Glutamatergic neuron (in vitro differentiated cells): ENCODE data around the gene FOXR1. TPM values are rescaled to one million over a fixed set of nuclear protein-coding genes. Genes with fewer than 3 reads are reported as not detected.
"Not testable (repeated sequence)": the region's sequence is repeated elsewhere in the genome, so short reads cannot be mapped to it uniquely, and the experiment has no call there.

Experiments
- DNase-seq: peaks from one replicate; pipeline ENCODE4 v3.0.0; 2022
- H3K27ac Mint-ChIP-seq: one replicate; pipeline ENCODE4 v1.8.0; 2020; ENCODE audit warnings: mild to moderate bottlenecking, mixed read lengths, inconsistent platforms; ENCODE audit not compliant: unreplicated experiment
- H3K27me3 Mint-ChIP-seq: one replicate; pipeline ENCODE4 v1.8.0; 2020; ENCODE audit warnings: mild to moderate bottlenecking, moderate library complexity, mixed read lengths, inconsistent platforms; ENCODE audit not compliant: unreplicated experiment
- H3K36me3 Mint-ChIP-seq: one replicate; pipeline ENCODE4 v1.8.0; 2020; ENCODE audit warnings: mild to moderate bottlenecking, mixed read lengths, inconsistent platforms; ENCODE audit not compliant: unreplicated experiment
- H3K4me1 Mint-ChIP-seq: one replicate; pipeline ENCODE4 v1.8.0; 2020; ENCODE audit warnings: mild to moderate bottlenecking, low read depth, mixed read lengths, inconsistent platforms; ENCODE audit not compliant: unreplicated experiment
- H3K4me3 Mint-ChIP-seq: one replicate; pipeline ENCODE4 v1.8.0; 2020; ENCODE audit warnings: mild to moderate bottlenecking, mixed read lengths, inconsistent platforms; ENCODE audit not compliant: unreplicated experiment
- H3K9me3 Mint-ChIP-seq: one replicate; pipeline ENCODE4 v1.8.0; 2020; ENCODE audit warnings: mild to moderate bottlenecking, moderate library complexity, mixed read lengths, inconsistent platforms; ENCODE audit not compliant: unreplicated experiment
- CTCF ChIP-seq: fragments of 200-600 bp; sonication (generic); IDR thresholded peaks from one replicate; pipeline ENCODE4 v1.5.0; 2021; ENCODE audit not compliant: partially characterized antibody, unreplicated experiment
- total RNA-seq: library from RNA; stranded (reverse); fragmentation: NEBNext Ultra II Directional; extraction: Animal tissue kit (Norgen Biotek cat#: 25700); gene quantifications from one replicate; pipeline ENCODE4 v1.2.1, GENCODE V29; 2021; ENCODE audit not compliant: unreplicated experiment

The FOXR1 gene
- total RNA-seq, 1 donor from 2014 or later = not detected

DNA sequence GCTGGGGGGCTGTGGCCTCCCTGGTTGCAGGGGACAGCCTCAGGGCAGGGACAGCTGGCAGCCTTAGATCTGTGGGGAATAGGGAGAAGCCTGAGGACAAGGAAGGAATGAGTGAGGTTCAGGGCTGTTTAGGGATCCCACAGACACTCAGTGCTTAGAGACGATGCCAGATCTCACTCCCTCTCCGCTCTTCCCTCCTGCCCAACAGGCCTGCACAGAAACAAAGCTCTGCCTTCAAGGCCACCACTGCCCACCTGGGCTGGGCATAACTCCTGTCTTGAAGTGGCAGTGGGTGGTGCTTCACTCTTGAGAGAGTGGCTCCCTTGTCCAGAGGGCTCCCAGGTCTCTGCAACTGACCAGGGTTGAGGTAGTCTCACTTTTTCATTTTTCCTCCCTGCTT lies 13.3 kb downstream of the FOXR1 start:
- no peaks in the 10 kb centered on the region for H3K36me3 Mint-ChIP-seq
- peaks cover 2% of the 10 kb centered on the region for H3K27me3 Mint-ChIP-seq
- no peak for TF ChIP-seq CTCF
- H3K9me3 Mint-ChIP-seq = peaks cover 2% of the 10 kb centered on the region
- no peak overlapping the region for H3K4me3 Mint-ChIP-seq
- H3K27ac Mint-ChIP-seq = no peak overlapping the region
- peaks cover 6% of the 10 kb centered on the region for H3K4me1 Mint-ChIP-seq
- DNase-seq = peak; percentile 19

GRCh38 chr11:118988280-118988679 lies 16.7 kb downstream of the FOXR1 start:
- H3K9me3 Mint-ChIP-seq = peaks cover 3% of the 10 kb centered on the region
- no peak overlapping the region for H3K27ac Mint-ChIP-seq
- H3K27me3 Mint-ChIP-seq = peaks cover 3% of the 10 kb centered on the region

DNA sequence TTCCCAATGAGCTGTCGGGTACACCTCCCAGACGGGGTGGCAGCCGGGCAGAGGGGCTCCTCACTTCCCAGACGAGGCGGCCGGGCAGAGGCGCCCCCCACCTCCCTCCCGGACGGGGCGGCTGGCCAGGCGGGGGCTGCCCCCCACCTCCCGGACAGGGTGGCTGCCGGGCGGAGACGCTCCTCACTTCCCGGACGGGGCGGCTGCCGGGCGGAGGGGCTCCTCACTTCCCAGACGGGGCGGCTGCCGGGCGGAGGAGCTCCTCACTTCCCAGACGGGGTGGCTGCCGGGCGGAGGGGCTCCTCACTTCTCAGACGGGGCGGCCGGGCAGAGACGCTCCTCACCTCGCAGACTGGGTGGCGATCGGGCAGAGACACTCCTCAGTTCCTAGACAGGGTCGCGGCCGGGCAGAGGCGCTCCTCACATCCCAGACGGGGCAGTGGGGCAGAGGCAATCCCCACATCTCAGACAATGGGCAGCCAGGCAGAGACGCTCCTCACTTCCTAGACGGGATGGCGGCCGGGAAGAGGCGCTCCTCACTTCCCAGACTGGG lies 20.0 kb downstream of the FOXR1 start:
- not testable (repeated sequence) for H3K27me3 Mint-ChIP-seq, H3K4me3 Mint-ChIP-seq, H3K36me3 Mint-ChIP-seq, H3K9me3 Mint-ChIP-seq, DNase-seq, H3K4me1 Mint-ChIP-seq
- peak overlapping the region; percentile 80 for H3K27ac Mint-ChIP-seq

More at GRCh38 chr11:118988280-118988679, 16.7 kb downstream of the FOXR1 start:
- peaks cover 8% of the 10 kb centered on the region for H3K4me1 Mint-ChIP-seq
- TF ChIP-seq CTCF = no peak
- H3K4me3 Mint-ChIP-seq = no peak overlapping the region
- DNase-seq = no peak
- peaks cover under 1% of the 10 kb centered on the region for H3K36me3 Mint-ChIP-seq

GRCh38 chr11:118996926-118997626 lies 25.5 kb downstream of the FOXR1 start:
- peak; percentile 38 for TF ChIP-seq CTCF
- H3K9me3 Mint-ChIP-seq = peaks cover 6% of the 10 kb centered on the region
- peak overlapping the region; percentile 85 for H3K27ac Mint-ChIP-seq
- peaks cover 4% of the 10 kb centered on the region for H3K4me1 Mint-ChIP-seq
- peaks cover 4% of the 10 kb centered on the region for H3K27me3 Mint-ChIP-seq
- H3K36me3 Mint-ChIP-seq = peaks cover 5% of the 10 kb centered on the region
- peak overlapping the region; percentile 98 for H3K4me3 Mint-ChIP-seq
- DNase-seq = no peak

- peaks cover 4% of the 10 kb centered on the region for H3K27me3 Mint-ChIP-seq
- H3K36me3 Mint-ChIP-seq = peaks cover 5% of the 10 kb centered on the region
- H3K9me3 Mint-ChIP-seq = peaks cover 6% of the 10 kb centered on the region
- peak within 1 kb of the TSS; percentile 95 for H3K27ac Mint-ChIP-seq
- TF ChIP-seq CTCF = no peak
- H3K4me1 Mint-ChIP-seq = peaks cover 4% of the 10 kb centered on the region
- peak within 1 kb of the TSS; percentile 98 for H3K4me3 Mint-ChIP-seq
- DNase-seq = peak; percentile 98
These were observed 26.2 kb downstream of the FOXR1 start, which contains the start of gene CENATAC for GRCh38 chr11:118997627-118998387. CENATAC (plus strand) TSS chr11:118998138; CDS start chr11:118998198, 60 bp downstream.
